Gastrocnemius medialis (tissue), 4 donors: Measurements from ENCODE around the gene LRCH3. TPM values are rescaled to one million over a fixed set of nuclear protein-coding genes. Genes with fewer than 3 reads are reported as not detected.
A peak's percentile ranks its signal among the peaks of the same experiment; 100 is the strongest.
"Not testable (repeated sequence)": the region's sequence is repeated elsewhere in the genome, so short reads cannot be mapped to it uniquely, and the experiment has no call there.

Experiments
- ATAC-seq, 2 donors: fragments of 150-250 bp; one replicate each; pipeline ENCODE4 v1.9.1; 2016
- DNase-seq, 2 donors: peaks; one replicate each; pipeline ENCODE4 v3.0.0-alpha.2; 2019
- H3K27ac ChIP-seq, 4 donors: fragments of 200-600 bp; sonication (generic); 1 replicate in 1 of 4; 2 replicates in 3 of 4; pipeline ENCODE4 v1.5.1; 2016 to 2018; ENCODE audit warnings: mild to moderate bottlenecking in 2 of 4, moderate library complexity in 1 of 4
- H3K27me3 ChIP-seq, 3 donors: fragments of 200-600 bp; sonication (generic) in 2 of 3; 1 replicate in 1 of 3; 2 replicates in 2 of 3; pipeline versions ENCODE4 v1.5.1 to v1.6.0; 2016 to 2019; ENCODE audit warnings: mild to moderate bottlenecking in 1 of 3, moderate library complexity in 1 of 3
- H3K36me3 ChIP-seq, 2 donors: fragments of 200-600 bp; sonication (generic) in 1 of 2; one replicate each; pipeline ENCODE4 v1.5.1; 2017 to 2018
- H3K4me1 ChIP-seq, 2 donors: fragments of 200-600 bp; sonication (generic) in 1 of 2; one replicate each; pipeline ENCODE4 v1.5.1; 2016 to 2017; ENCODE audit warnings: mild to moderate bottlenecking in 2 of 2
- H3K4me3 ChIP-seq, 4 donors: fragments of 200-600 bp; sonication (generic) in 3 of 4; 1 replicate in 1 of 4; 2 replicates in 3 of 4; pipeline ENCODE4 v1.5.1; 2016 to 2019; ENCODE audit warnings: mild to moderate bottlenecking in 2 of 4
- H3K9me3 ChIP-seq, 3 donors: fragments of 200-600 bp; sonication (generic) in 2 of 3; 1 replicate in 1 of 3; 2 replicates in 2 of 3; pipeline ENCODE4 v1.5.1; 2016 to 2019
- CTCF ChIP-seq, 5 experiments: fragments of 450-650 bp in 3 of 5; fragments of 200-600 bp in 2 of 5; sonication (generic) in 2 of 5; IDR thresholded peaks in 4 of 5; conservative IDR thresholded peaks in 1 of 5; 1 replicate in 4 of 5; 2 replicates in 1 of 5; pipeline ENCODE4 v1.5.1; 2016 to 2019; ENCODE audit warnings: antibody characterized with exemption in 5 of 5, mild to moderate bottlenecking in 3 of 5, moderate library complexity in 3 of 5
- POLR2A ChIP-seq, 2 donors: fragments of 450-650 bp; IDR thresholded peaks; one replicate each; pipeline ENCODE4 v1.6.1; 2017; ENCODE audit warnings: antibody characterized with exemption in 2 of 2, mild to moderate bottlenecking in 2 of 2, moderate library complexity in 2 of 2
- in situ Hi-C, 4 donors: fragments of 200-750 bp; cut with MboI; loops; one replicate each; pipeline versions ENCODE4 v1.15.0 to v1.8.0; 2017; ENCODE audit warnings: low sequenced_read_pairs in 4 of 4
- intact Hi-C: fragments of 100-400 bp; cut with DNase I; formaldehyde crosslinking; loops from one replicate; pipeline ENCODE4 v1.15.1; 2023; ENCODE audit warnings: low total_unique reads
- total RNA-seq, 4 donors: library from RNA; depleted of rRNA; stranded (reverse); fragments of >200 nt; gene quantifications; one replicate each; pipeline versions ENCODE4 v1.1.0 to v1.2.3, GENCODE V29; 2016

The LRCH3 gene
- total RNA-seq, 4 donors from 2014 or later: 18.0 to 126 (median 26.7) TPM

GRCh38 chr3:197881970-197882338 lies 90.9 kb downstream of the LRCH3 start:
- ATAC-seq: no peak
- H3K27ac ChIP-seq: no peak overlapping the region
- in situ Hi-C loops: no loop called here

DNA sequence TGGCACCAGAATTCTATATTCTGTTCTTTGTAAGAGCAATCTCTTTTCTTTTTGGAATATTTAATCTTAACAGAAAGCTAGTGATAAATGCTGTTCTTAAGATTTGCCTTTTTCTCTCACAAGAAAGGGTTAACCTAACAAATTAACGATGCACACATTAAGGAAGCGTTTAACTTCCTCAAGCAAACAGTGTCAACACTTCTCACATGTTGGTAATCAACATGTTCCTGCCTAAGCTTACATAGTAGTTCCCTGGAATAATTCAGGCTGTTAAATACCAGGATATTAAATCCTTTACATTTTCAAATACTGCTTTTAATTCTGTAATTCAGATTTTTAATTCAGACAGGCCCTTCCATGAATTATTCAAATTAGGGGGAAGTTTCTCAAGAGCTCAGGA lies 91.5 kb downstream of the LRCH3 start:
- Histone ChIP-seq H3K4me1 (no peaks in the 10 kb centered on the region), H3K27ac (peak overlapping the region in 1 of 4 donors; percentile 27), H3K9me3 (no peaks in the 10 kb centered on the region), H3K36me3 (peaks cover 0 to 49% of the 10 kb centered on the region in 2 donors), H3K27me3 (no peaks in the 10 kb centered on the region), H3K4me3 (no peak overlapping the region)
- TF ChIP-seq CTCF (IDR thresholded peaks at IDR 0.05 in 4 of 5, conservative IDR thresholded peaks at IDR 0.05 in 1 of 5): no peak
- TF ChIP-seq POLR2A (IDR thresholded peaks at IDR 0.05): no peak
- in situ Hi-C loops (no loop called here), intact Hi-C loops (no loop called here)
- ATAC-seq: no peak
- no peak for DNase-seq

More at GRCh38 chr3:197881970-197882338, 90.9 kb downstream of the LRCH3 start:
- intact Hi-C loops: no loop called here
- no peaks in the 10 kb centered on the region for H3K27me3 ChIP-seq
- H3K4me3 ChIP-seq: no peak overlapping the region
- H3K4me1 ChIP-seq: no peaks in the 10 kb centered on the region
- H3K9me3 ChIP-seq: no peaks in the 10 kb centered on the region
- TF ChIP-seq CTCF (IDR thresholded peaks at IDR 0.05 in 4 of 5, conservative IDR thresholded peaks at IDR 0.05 in 1 of 5): no peak
- TF ChIP-seq POLR2A (IDR thresholded peaks at IDR 0.05): no peak
- DNase-seq: no peak
- H3K36me3 ChIP-seq: peaks cover 0 to 51% of the 10 kb centered on the region in 2 donors

DNA sequence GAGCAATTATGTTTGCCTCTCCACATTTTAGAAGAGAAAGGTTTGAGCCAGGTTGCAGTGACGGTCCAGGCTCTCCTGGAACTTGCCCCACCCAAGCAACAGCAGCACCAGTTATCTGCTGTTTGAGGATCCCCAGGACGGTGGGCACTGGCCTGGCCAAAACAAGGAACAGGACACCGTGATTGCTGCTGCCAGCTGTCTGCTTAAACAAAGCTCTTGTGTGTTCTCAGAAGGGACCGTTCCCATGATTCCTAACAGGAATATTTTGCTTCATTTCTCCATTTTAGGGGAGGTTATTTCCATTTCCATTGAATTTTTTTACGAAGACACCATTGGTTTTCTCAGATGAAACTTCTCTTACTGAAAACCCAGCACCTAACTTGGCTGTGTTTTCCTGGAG lies 92.5 kb downstream of the LRCH3 start:
- no peak overlapping the region for H3K4me3 ChIP-seq
- no peak overlapping the region for H3K27ac ChIP-seq
- in situ Hi-C loops (no loop called here), intact Hi-C loops (no loop called here)
- no peaks in the 10 kb centered on the region for H3K9me3 ChIP-seq
- no peaks in the 10 kb centered on the region for H3K4me1 ChIP-seq
- DNase-seq: no peak
- H3K36me3 ChIP-seq: peaks cover 0 to 39% of the 10 kb centered on the region in 2 donors
- no peak for ATAC-seq
- TF ChIP-seq POLR2A (IDR thresholded peaks at IDR 0.05): no peak
- TF ChIP-seq CTCF (IDR thresholded peaks at IDR 0.05 in 4 of 5, conservative IDR thresholded peaks at IDR 0.05 in 1 of 5): no peak
- no peaks in the 10 kb centered on the region for H3K27me3 ChIP-seq

- not testable (repeated sequence) for H3K9me3 ChIP-seq
Observed at GRCh38 chr3:197884330-197884729, 93.3 kb downstream of the LRCH3 start.

DNA sequence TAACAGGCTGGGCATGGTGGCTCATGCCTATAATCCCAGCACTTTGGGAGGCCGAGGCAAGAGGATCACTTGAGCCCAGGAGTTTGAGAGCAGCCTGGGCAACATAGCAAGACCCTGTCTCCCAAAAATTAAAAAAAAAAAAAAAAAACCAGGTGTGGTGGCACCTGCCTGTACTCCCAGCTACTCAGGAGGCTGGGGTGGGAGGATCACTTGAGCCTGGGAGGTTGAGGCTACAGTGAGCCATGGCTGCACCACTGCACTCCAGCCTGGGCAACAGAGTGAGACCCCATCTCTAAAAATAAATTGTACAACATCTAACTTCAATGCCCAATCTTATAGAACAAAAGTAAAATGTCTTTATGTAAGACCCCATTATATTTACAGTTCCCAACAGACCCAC lies 95.0 kb downstream of the LRCH3 start:
- H3K9me3 ChIP-seq, H3K4me3 ChIP-seq, H3K27me3 ChIP-seq, in situ Hi-C loops, H3K27ac ChIP-seq, DNase-seq, ATAC-seq, H3K4me1 ChIP-seq, intact Hi-C loops: not testable (repeated sequence)
- peaks cover 0 to 24% of the 10 kb centered on the region in 2 donors for H3K36me3 ChIP-seq

More at GRCh38 chr3:197884330-197884729, 93.3 kb downstream of the LRCH3 start:
- H3K4me1 ChIP-seq, DNase-seq, H3K4me3 ChIP-seq, H3K27ac ChIP-seq, ATAC-seq, in situ Hi-C loops, H3K27me3 ChIP-seq, intact Hi-C loops: not testable (repeated sequence)
- H3K36me3 ChIP-seq: peaks cover 0 to 33% of the 10 kb centered on the region in 2 donors

DNA sequence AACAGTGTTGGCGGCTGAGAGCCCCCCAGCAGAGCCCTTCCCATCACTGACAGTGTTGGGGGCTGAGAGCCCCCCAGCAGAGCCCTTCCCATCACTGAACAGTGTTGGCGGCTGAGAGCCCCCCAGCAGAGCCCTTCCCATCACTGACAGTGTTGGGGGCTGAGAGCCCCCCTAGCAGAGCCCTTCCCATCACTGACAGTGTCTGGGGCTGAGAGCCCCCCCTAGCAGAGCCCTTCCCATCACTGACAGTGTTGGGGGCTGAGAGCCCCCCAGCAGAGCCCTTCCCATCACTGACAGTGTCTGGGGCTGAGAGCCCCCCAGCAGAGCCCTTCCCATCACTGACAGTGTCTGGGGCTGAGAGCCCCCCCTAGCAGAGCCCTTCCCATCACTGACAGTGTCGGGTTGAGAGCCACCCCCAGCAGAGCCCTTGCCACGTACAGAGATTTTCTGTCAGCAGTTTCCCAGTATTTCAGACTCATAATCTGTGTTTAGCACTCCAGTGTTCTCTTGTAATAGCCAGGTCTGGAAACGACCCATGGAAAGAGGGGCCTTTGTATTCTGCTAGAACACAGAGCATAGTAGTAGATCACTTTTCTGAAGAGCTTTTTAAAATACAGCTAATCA lies 96.5 kb downstream of the LRCH3 start:
- intact Hi-C loops, H3K27ac ChIP-seq, H3K4me1 ChIP-seq, ATAC-seq, DNase-seq, in situ Hi-C loops, H3K27me3 ChIP-seq, H3K4me3 ChIP-seq, H3K9me3 ChIP-seq: not testable (repeated sequence)
- H3K36me3 ChIP-seq: peaks cover 0 to 17% of the 10 kb centered on the region in 2 donors
